ENCODE measurements around the gene IL9R. TPM values are rescaled to one million over a fixed set of nuclear protein-coding genes. Genes with fewer than 3 reads are reported as not detected.
"Not testable (repeated sequence)": the region's sequence is repeated elsewhere in the genome, so short reads cannot be mapped to it uniquely, and the experiment has no call there.

Gene IL9R
- total RNA-seq, 1 experiment from 2014 or later: 0.56 TPM

- H3K9me3 ChIP-seq (ENCODE audit: low read depth, low read length, poor library complexity, severe bottlenecking): no peaks in the 10 kb centered on the region
- no peak for DNase-seq (ENCODE audit: low spot score)
- H3K4me1 ChIP-seq (ENCODE audit: insufficient read depth, low read length, poor library complexity, severe bottlenecking): no peaks in the 10 kb centered on the region
- POLR2A ChIA-PET (ENCODE audit: low non-redundant PET): no interaction called here
- CTCF ChIA-PET: no interaction called here
- no peak overlapping the region for H3K27ac ChIP-seq (ENCODE audit: low read depth, low read length, poor library complexity, severe bottlenecking)
- intact Hi-C loops (cut with micrococcal nuclease; ENCODE audit: unreplicated experiment): no loop called here
- H3K36me3 ChIP-seq (ENCODE audit: insufficient read depth, low read length, poor library complexity, severe bottlenecking): no peaks in the 10 kb centered on the region
- H3K27me3 ChIP-seq (replicated peaks; ENCODE audit: insufficient read depth, low read depth, low read length, poor library complexity): no peaks in the 10 kb centered on the region
- no TSS peak for BruUV-seq (replicated peaks)
- TF ChIP-seq EZH2 (IDR thresholded peaks at IDR 0.05; ENCODE audit: borderline replicate concordance, low read depth, low read length, poor library complexity, severe bottlenecking): no peak
- TF ChIP-seq CTCF (conservative IDR thresholded peaks at IDR 0.05; ENCODE audit: low read depth, low read length): no peak
- H3K4me3 ChIP-seq (ENCODE audit: low read depth, low read length, poor library complexity, severe bottlenecking): no peak overlapping the region
Measured at GRCh38 chrX:155968326-155968661, 29.2 kb upstream of the IL9R start.

- Histone ChIP-seq H3K27me3 (replicated peaks; ENCODE audit: insufficient read depth, low read depth, low read length, poor library complexity) (no peaks in the 10 kb centered on the region), H3K4me1 (ENCODE audit: insufficient read depth, low read length, poor library complexity, severe bottlenecking) (no peaks in the 10 kb centered on the region), H3K9me3 (ENCODE audit: low read depth, low read length, poor library complexity, severe bottlenecking) (no peaks in the 10 kb centered on the region), H3K27ac (ENCODE audit: low read depth, low read length, poor library complexity, severe bottlenecking) (no peak overlapping the region), H3K4me3 (ENCODE audit: low read depth, low read length, poor library complexity, severe bottlenecking) (no peak overlapping the region), H3K36me3 (ENCODE audit: insufficient read depth, low read length, poor library complexity, severe bottlenecking) (no peaks in the 10 kb centered on the region)
- ChIA-PET POLR2A (ENCODE audit: low non-redundant PET) (no interaction called here), CTCF (no interaction called here)
- no TSS peak for BruUV-seq (replicated peaks)
- intact Hi-C loops (cut with micrococcal nuclease; ENCODE audit: unreplicated experiment): no loop called here
- DNase-seq (ENCODE audit: low spot score): no peak
- no peak for TF ChIP-seq CTCF (conservative IDR thresholded peaks at IDR 0.05; ENCODE audit: low read depth, low read length)
- no peak for TF ChIP-seq EZH2 (IDR thresholded peaks at IDR 0.05; ENCODE audit: borderline replicate concordance, low read depth, low read length, poor library complexity, severe bottlenecking)
Measured at GRCh38 chrX:155968791-155969190, 28.7 kb upstream of the IL9R start.

- BruUV-seq (replicated peaks); CTCF ChIA-PET; H3K36me3 ChIP-seq (ENCODE audit: insufficient read depth, low read length, poor library complexity, severe bottlenecking); POLR2A ChIA-PET (ENCODE audit: low non-redundant PET); H3K9me3 ChIP-seq (ENCODE audit: low read depth, low read length, poor library complexity, severe bottlenecking); H3K4me1 ChIP-seq (ENCODE audit: insufficient read depth, low read length, poor library complexity, severe bottlenecking); intact Hi-C loops (cut with micrococcal nuclease; ENCODE audit: unreplicated experiment); H3K4me3 ChIP-seq (ENCODE audit: low read depth, low read length, poor library complexity, severe bottlenecking); H3K27me3 ChIP-seq (replicated peaks; ENCODE audit: insufficient read depth, low read depth, low read length, poor library complexity); H3K27ac ChIP-seq (ENCODE audit: low read depth, low read length, poor library complexity, severe bottlenecking): not testable (repeated sequence)
- TF ChIP-seq CTCF (conservative IDR thresholded peaks at IDR 0.05; ENCODE audit: low read depth, low read length): peak; percentile 41
- DNase-seq (ENCODE audit: low spot score): peak; percentile 7
Measured at GRCh38 chrX:155971658-155972057, 25.8 kb upstream of the IL9R start.

GRCh38 chrX:155972241-155972640 lies 25.3 kb upstream of the IL9R start:
- H3K27ac ChIP-seq (ENCODE audit: low read depth, low read length, poor library complexity, severe bottlenecking); BruUV-seq (replicated peaks); H3K4me3 ChIP-seq (ENCODE audit: low read depth, low read length, poor library complexity, severe bottlenecking); H3K36me3 ChIP-seq (ENCODE audit: insufficient read depth, low read length, poor library complexity, severe bottlenecking); intact Hi-C loops (cut with micrococcal nuclease; ENCODE audit: unreplicated experiment); H3K4me1 ChIP-seq (ENCODE audit: insufficient read depth, low read length, poor library complexity, severe bottlenecking); H3K9me3 ChIP-seq (ENCODE audit: low read depth, low read length, poor library complexity, severe bottlenecking); CTCF ChIA-PET; POLR2A ChIA-PET (ENCODE audit: low non-redundant PET); H3K27me3 ChIP-seq (replicated peaks; ENCODE audit: insufficient read depth, low read depth, low read length, poor library complexity); DNase-seq (ENCODE audit: low spot score): not testable (repeated sequence)
